HepG2 (cell line): ENCODE measurements around the gene ARL16. TPM values are rescaled to one million over a fixed set of nuclear protein-coding genes. Genes with fewer than 3 reads are reported as not detected.

Experiments
- DMAP1 ChIP-seq: IDR thresholded peaks from 2 replicates; pipeline ENCODE4 v1.6.1; 2016
- ESRRA ChIP-seq: sonication (generic); formaldehyde crosslinking; IDR thresholded peaks from 2 replicates; pipeline ENCODE4 v1.5.1; 2020; ENCODE audit warnings: mild to moderate bottlenecking, low read depth, missing genetic modification reagents
- ETV5 ChIP-seq: IDR thresholded peaks from 2 replicates; pipeline ENCODE4 v1.6.1; 2018; ENCODE audit warnings: missing biosample characterization, missing genetic modification reagents, inconsistent platforms, borderline replicate concordance
- KLF9 ChIP-seq: IDR thresholded peaks from 2 replicates; pipeline ENCODE4 v1.6.1; 2016; ENCODE audit warnings: low read depth
- MEF2D ChIP-seq: sonication (generic); formaldehyde crosslinking; IDR thresholded peaks from 2 replicates; pipeline ENCODE4 v1.5.1; 2020; ENCODE audit warnings: mild to moderate bottlenecking, missing genetic modification reagents
- RAD51 ChIP-seq: fragments of 450-650 bp; IDR thresholded peaks from 2 replicates; pipeline ENCODE4 v1.6.1; 2016; ENCODE audit warnings: borderline replicate concordance
- SP1 ChIP-seq, 2 experiments: fragments of 450-650 bp in 1 of 2; sonication (generic) in 1 of 2; formaldehyde crosslinking in 1 of 2; IDR thresholded peaks; 2 replicates each; pipeline versions ENCODE4 v1.4.0 to v1.6.1; 2016 to 2020; ENCODE audit warnings: missing genetic modification reagents in 1 of 2
- TP53 ChIP-seq: sonication (generic); formaldehyde crosslinking; conservative IDR thresholded peaks from 2 replicates; pipeline ENCODE4 v1.4.0; 2020; ENCODE audit warnings: missing genetic modification reagents
- U2AF1 ChIP-seq: fragments of 200-400 bp; formaldehyde crosslinking; optimal IDR thresholded peaks from 2 replicates; pipeline ENCODE3; 2017; ENCODE audit warnings: mild to moderate bottlenecking, low read depth, low read length
- ZFP36L1 ChIP-seq: sonication (generic); formaldehyde crosslinking; IDR thresholded peaks from 2 replicates; pipeline ENCODE4 v1.8.0; 2022; ENCODE audit warnings: mild to moderate bottlenecking, missing genetic modification reagents, moderate library complexity
- ZNF367 ChIP-seq: sonication (generic); formaldehyde crosslinking; IDR thresholded peaks from 2 replicates; pipeline ENCODE4 v1.4.0; 2020; ENCODE audit warnings: missing genetic modification reagents, borderline replicate concordance
- ZNF75D ChIP-seq: sonication (generic); formaldehyde crosslinking; IDR thresholded peaks from 2 replicates; pipeline ENCODE4 v1.8.1; 2023; ENCODE audit warnings: missing genetic modification reagents, mild to moderate bottlenecking, borderline replicate concordance
- ZNF777 ChIP-seq: sonication (generic); formaldehyde crosslinking; IDR thresholded peaks from 2 replicates; pipeline ENCODE4 v1.4.0; 2020; ENCODE audit warnings: missing genetic modification reagents
- polyA plus RNA-seq, 8 experiments: library from polyadenylated mRNA; depleted of rRNA in 3 of 8; stranded (reverse) in 7 of 8; unstranded in 1 of 8; fragments of >200 nt; fragmentation: Illumina TruSeq in 4 of 8; extraction: Trizol in 4 of 8; gene quantifications; 2 replicates each; pipeline versions ENCODE4 v1.2.1 to v1.2.3, GENCODE V29; 2011 to 2016; ENCODE audit warnings: low read depth in 4 of 8, missing spikeins in 1 of 8, mixed read lengths in 1 of 8; ENCODE audit not compliant: insufficient read depth in 1 of 8
- total RNA-seq, 5 experiments: library from RNA; depleted of rRNA; stranded (reverse); fragments of >200 nt; fragmentation: Illumina TruSeq; extraction: Trizol; gene quantifications; 2 replicates each; pipeline ENCODE4 v1.2.3, GENCODE V29; 2016; ENCODE audit warnings: low read depth in 1 of 5
- TF ChIP-seq, protein P1 (sequence below): sonication (generic); formaldehyde crosslinking; IDR thresholded peaks from 2 replicates; pipeline ENCODE4 v1.4.0; 2020; ENCODE audit warnings: missing genetic modification reagents, borderline replicate concordance
- TF ChIP-seq, protein P2 (sequence below): IDR thresholded peaks from 2 replicates; pipeline ENCODE4 v1.6.1; 2016; ENCODE audit warnings: control low read depth
- TF ChIP-seq, protein P3 (sequence below): IDR thresholded peaks from 2 replicates; pipeline ENCODE4 v1.6.1; 2016; ENCODE audit warnings: missing biosample characterization, missing genetic modification reagents, low read depth
- TF ChIP-seq, protein P4 (sequence below): sonication (generic); formaldehyde crosslinking; IDR thresholded peaks from 2 replicates; pipeline ENCODE4 v1.4.0; 2020; ENCODE audit warnings: missing genetic modification reagents

ARL16 gene
- total and polyA plus RNA-seq, 2 of the 13 experiments (the other 11 are each of a cell fraction or from before 2014, with no cell fraction given): 20.8 to 30.8 TPM

DNA sequence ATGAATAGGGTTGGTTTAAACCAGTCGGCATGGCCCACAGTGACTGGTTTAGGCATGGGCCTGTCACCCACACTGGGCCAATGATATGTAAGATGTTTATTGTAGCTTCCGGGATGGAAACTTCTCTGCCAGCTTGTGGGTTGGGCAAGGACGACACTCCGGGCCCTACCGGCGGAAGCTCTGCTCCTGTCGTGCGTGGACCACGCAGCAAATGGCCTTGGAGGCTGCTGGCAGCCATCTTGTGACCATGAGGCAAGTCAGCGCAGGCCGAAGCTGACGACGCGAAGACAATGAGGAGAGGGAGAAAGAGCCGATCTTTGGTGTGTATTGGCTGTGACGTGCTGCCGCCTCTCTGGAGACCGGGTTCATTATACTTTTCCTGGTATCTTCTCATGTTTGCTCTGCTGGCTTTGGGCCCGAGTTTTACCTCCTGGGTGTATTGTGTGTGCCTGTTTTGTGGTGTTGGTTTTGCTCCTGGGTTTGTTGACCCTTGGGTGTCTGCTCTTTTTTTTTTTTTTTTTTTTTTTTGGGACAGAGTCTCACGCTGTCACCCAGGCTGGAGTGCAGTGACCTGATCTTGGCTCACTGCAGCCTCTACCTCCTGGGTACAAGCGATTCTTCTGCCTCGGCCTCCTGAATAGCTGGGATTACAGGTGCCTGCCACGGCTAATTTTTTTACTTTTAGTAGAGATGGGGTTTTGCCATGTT is 43.9 kb upstream of the ARL16 start (continued):
- TF ChIP-seq, protein P1, sequence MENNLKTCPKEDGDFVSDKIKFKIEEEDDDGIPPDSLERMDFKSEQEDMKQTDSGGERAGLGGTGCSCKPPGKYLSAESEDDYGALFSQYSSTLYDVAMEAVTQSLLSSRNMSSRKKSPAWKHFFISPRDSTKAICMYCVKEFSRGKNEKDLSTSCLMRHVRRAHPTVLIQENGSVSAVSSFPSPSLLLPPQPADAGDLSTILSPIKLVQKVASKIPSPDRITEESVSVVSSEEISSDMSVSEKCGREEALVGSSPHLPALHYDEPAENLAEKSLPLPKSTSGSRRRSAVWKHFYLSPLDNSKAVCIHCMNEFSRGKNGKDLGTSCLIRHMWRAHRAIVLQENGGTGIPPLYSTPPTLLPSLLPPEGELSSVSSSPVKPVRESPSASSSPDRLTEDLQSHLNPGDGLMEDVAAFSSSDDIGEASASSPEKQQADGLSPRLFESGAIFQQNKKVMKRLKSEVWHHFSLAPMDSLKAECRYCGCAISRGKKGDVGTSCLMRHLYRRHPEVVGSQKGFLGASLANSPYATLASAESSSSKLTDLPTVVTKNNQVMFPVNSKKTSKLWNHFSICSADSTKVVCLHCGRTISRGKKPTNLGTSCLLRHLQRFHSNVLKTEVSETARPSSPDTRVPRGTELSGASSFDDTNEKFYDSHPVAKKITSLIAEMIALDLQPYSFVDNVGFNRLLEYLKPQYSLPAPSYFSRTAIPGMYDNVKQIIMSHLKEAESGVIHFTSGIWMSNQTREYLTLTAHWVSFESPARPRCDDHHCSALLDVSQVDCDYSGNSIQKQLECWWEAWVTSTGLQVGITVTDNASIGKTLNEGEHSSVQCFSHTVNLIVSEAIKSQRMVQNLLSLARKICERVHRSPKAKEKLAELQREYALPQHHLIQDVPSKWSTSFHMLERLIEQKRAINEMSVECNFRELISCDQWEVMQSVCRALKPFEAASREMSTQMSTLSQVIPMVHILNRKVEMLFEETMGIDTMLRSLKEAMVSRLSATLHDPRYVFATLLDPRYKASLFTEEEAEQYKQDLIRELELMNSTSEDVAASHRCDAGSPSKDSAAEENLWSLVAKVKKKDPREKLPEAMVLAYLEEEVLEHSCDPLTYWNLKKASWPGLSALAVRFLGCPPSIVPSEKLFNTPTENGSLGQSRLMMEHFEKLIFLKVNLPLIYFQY (CRISPR knock-in tag): peak; percentile 94
- TF ChIP-seq U2AF1 (no peak), ZNF777 (peak; percentile 68; the same call in 1 of the 2 replicates), KLF9 (peak; percentile 82), RAD51 (no peak), ZNF367 (peak; percentile 93; the same call in 1 of the 2 replicates), SP1 (IDR thresholded peaks at IDR 0.05) (no peak), SP1 (CRISPR knock-in tag; IDR thresholded peaks at IDR 0.05) (peak; percentile 79), TP53 (CRISPR knock-in tag) (peak; percentile 91; the same call in 1 of the 2 replicates), ESRRA (CRISPR knock-in tag) (peak; percentile 94), MEF2D (CRISPR knock-in tag) (peak; percentile 95), ZFP36L1 (CRISPR knock-in tag) (peak; percentile 89), ZNF75D (CRISPR knock-in tag) (peak; percentile 93; the same call in 1 of the 2 replicates), ETV5 (CRISPR knock-in tag) (peak; percentile 87), DMAP1 (peak; percentile 100)
- TF ChIP-seq, protein P2, sequence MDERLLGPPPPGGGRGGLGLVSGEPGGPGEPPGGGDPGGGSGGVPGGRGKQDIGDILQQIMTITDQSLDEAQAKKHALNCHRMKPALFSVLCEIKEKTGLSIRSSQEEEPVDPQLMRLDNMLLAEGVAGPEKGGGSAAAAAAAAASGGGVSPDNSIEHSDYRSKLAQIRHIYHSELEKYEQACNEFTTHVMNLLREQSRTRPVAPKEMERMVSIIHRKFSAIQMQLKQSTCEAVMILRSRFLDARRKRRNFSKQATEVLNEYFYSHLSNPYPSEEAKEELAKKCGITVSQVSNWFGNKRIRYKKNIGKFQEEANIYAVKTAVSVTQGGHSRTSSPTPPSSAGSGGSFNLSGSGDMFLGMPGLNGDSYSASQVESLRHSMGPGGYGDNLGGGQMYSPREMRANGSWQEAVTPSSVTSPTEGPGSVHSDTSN (CRISPR knock-in tag): peak; percentile 94
- TF ChIP-seq, protein P3, sequence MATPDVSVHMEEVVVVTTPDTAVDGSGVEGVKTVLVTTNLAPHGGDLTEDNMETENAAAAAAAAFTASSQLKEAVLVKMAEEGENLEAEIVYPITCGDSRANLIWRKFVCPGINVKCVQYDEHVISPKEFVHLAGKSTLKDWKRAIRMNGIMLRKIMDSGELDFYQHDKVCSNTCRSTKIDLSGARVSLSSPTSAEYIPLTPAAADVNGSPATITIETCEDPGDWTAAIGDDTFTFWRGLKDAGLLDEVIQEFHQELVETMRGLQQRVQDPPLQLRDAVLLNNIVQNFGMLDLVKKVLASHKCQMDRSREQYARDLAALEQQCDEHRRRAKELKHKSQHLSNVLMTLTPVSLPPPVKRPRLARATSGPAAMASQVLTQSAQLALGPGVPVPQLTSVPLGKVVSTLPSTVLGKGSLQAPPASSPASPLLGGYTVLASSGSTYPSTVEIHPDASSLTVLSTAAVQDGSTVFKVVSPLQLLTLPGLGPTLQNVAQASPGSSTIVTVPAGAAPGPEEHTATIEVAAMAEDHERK: peak; percentile 77
- TF ChIP-seq, protein P4, sequence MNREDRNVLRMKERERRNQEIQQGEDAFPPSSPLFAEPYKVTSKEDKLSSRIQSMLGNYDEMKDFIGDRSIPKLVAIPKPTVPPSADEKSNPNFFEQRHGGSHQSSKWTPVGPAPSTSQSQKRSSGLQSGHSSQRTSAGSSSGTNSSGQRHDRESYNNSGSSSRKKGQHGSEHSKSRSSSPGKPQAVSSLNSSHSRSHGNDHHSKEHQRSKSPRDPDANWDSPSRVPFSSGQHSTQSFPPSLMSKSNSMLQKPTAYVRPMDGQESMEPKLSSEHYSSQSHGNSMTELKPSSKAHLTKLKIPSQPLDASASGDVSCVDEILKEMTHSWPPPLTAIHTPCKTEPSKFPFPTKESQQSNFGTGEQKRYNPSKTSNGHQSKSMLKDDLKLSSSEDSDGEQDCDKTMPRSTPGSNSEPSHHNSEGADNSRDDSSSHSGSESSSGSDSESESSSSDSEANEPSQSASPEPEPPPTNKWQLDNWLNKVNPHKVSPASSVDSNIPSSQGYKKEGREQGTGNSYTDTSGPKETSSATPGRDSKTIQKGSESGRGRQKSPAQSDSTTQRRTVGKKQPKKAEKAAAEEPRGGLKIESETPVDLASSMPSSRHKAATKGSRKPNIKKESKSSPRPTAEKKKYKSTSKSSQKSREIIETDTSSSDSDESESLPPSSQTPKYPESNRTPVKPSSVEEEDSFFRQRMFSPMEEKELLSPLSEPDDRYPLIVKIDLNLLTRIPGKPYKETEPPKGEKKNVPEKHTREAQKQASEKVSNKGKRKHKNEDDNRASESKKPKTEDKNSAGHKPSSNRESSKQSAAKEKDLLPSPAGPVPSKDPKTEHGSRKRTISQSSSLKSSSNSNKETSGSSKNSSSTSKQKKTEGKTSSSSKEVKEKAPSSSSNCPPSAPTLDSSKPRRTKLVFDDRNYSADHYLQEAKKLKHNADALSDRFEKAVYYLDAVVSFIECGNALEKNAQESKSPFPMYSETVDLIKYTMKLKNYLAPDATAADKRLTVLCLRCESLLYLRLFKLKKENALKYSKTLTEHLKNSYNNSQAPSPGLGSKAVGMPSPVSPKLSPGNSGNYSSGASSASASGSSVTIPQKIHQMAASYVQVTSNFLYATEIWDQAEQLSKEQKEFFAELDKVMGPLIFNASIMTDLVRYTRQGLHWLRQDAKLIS (CRISPR knock-in tag): no peak; the same call in 1 of the 2 replicates
